Activated B cell treated with CpG ODN at 0.5 μM for 24 hours (primary cell): ENCODE measurements around the gene LRRC4C. TPM values are rescaled to one million over a fixed set of nuclear protein-coding genes. Genes with fewer than 3 reads are reported as not detected.

Source experiments
- ATAC-seq: fragments of 200-7000 bp; cut with Tn5 transposase; one replicate; pipeline ENCODE4 v1.10.0; 2021; ENCODE audit warnings: low read depth, mild to moderate bottlenecking, moderate library complexity
- CTCF ChIA-PET: fragments of 350-600 bp; sonication (Branson Sonifier 250); formaldehyde crosslinking; loops from one replicate; lab custom pipeline; 2021; ENCODE audit warnings: antibody characterized with exemption; lab: Charles Lee
- POLR2A ChIA-PET: fragments of 350-600 bp; sonication (Branson Sonifier 250); formaldehyde crosslinking; loops from one replicate; lab custom pipeline; 2021; ENCODE audit warnings: antibody characterized with exemption; lab: Charles Lee
- DNase-seq: peaks from one replicate; pipeline ENCODE4 v3.0.0; 2022
- H3K27ac Mint-ChIP-seq: one replicate; pipeline ENCODE4 v1.8.0; 2020; ENCODE audit warnings: mixed read lengths
- H3K27me3 Mint-ChIP-seq: one replicate; pipeline ENCODE4 v1.8.0; 2021; ENCODE audit warnings: mixed read lengths
- H3K36me3 Mint-ChIP-seq: one replicate; pipeline ENCODE4 v1.8.0; 2021; ENCODE audit warnings: low read depth, mixed read lengths
- H3K4me1 Mint-ChIP-seq: one replicate; pipeline ENCODE4 v1.8.0; 2021; ENCODE audit warnings: mixed read lengths
- H3K4me3 Mint-ChIP-seq: one replicate; pipeline ENCODE4 v1.8.0; 2020; ENCODE audit warnings: mild to moderate bottlenecking, mixed read lengths
- H3K9me3 Mint-ChIP-seq: one replicate; pipeline ENCODE4 v1.8.0; 2020; ENCODE audit warnings: mixed read lengths
- CTCF ChIP-seq: fragments of 200-600 bp; IDR thresholded peaks from one replicate; pipeline ENCODE4 v1.8.0; 2022; ENCODE audit warnings: antibody characterized with exemption, mild to moderate bottlenecking
- intact Hi-C: fragments of 100-400 bp; cut with micrococcal nuclease; formaldehyde crosslinking; loops from one replicate; pipeline ENCODE4 v1.15.1; 2024
- total RNA-seq: library from RNA; stranded (reverse); gene quantifications from 2 replicates; pipeline ENCODE4 v1.2.3, GENCODE V29; 2022

LRRC4C gene
- total RNA-seq, 1 donor from 2014 or later = not detected

GRCh38 chr11:40285558-40285957, 1173.9 kb downstream of the LRRC4C start:
- TF ChIP-seq CTCF = no peak
- Mint-ChIP-seq H3K4me3 (no peak overlapping the region), H3K27me3 (no peaks in the 10 kb centered on the region), H3K36me3 (no peaks in the 10 kb centered on the region), H3K4me1 (no peaks in the 10 kb centered on the region), H3K27ac (no peak overlapping the region), H3K9me3 (no peaks in the 10 kb centered on the region)
- intact Hi-C loops = no loop called here
- POLR2A ChIA-PET = no interaction called here
- no peak for ATAC-seq
- CTCF ChIA-PET = no interaction called here
- DNase-seq = no peak

GRCh38 chr11:40281052-40281580, 1178.3 kb downstream of the LRRC4C start:
- H3K4me1 Mint-ChIP-seq = no peaks in the 10 kb centered on the region
- no peak overlapping the region for H3K27ac Mint-ChIP-seq
- H3K36me3 Mint-ChIP-seq = no peaks in the 10 kb centered on the region
- H3K4me3 Mint-ChIP-seq = no peak overlapping the region
- no peak for TF ChIP-seq CTCF
- ATAC-seq = no peak
- no peaks in the 10 kb centered on the region for H3K27me3 Mint-ChIP-seq
- POLR2A ChIA-PET = no interaction called here
- no peaks in the 10 kb centered on the region for H3K9me3 Mint-ChIP-seq
- intact Hi-C loops = no loop called here
- no peak for DNase-seq
- CTCF ChIA-PET = no interaction called here

GRCh38 chr11:40280159-40281051, 1179.0 kb downstream of the LRRC4C start:
- ATAC-seq (no peak), DNase-seq (no peak)
- POLR2A ChIA-PET = no interaction called here
- Mint-ChIP-seq H3K27ac (no peak overlapping the region), H3K27me3 (no peaks in the 10 kb centered on the region), H3K9me3 (no peaks in the 10 kb centered on the region), H3K4me3 (no peak overlapping the region), H3K36me3 (no peaks in the 10 kb centered on the region), H3K4me1 (no peaks in the 10 kb centered on the region)
- CTCF ChIA-PET = no interaction called here
- intact Hi-C loops = no loop called here
- TF ChIP-seq CTCF = no peak

DNA sequence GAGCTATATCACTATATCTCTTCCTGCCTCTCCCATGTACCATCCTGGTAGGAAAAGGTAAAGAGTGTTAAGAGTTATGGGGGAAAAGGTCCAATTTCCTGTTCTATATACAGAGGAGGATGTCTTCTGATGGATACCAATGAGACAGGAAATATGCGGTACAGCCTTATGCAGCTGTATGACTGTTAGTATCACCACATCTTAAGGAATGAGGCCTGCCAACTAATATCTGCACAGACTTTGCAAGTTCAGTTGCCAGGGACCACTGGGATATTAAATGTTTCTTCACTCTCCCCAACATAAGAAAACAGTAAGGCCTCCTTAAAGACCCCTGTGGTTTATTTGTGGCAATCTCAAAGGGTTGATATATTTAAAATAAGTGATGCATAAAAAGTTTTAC, 1182.5 kb downstream of the LRRC4C start:
- TF ChIP-seq CTCF = no peak
- no peaks in the 10 kb centered on the region for H3K27me3 Mint-ChIP-seq
- ATAC-seq = no peak
- no peak overlapping the region for H3K4me3 Mint-ChIP-seq
- no peaks in the 10 kb centered on the region for H3K4me1 Mint-ChIP-seq
- intact Hi-C loops = no loop called here
- ChIA-PET POLR2A (no interaction called here), CTCF (no interaction called here)
- H3K27ac Mint-ChIP-seq = no peak overlapping the region
- no peak for DNase-seq
- no peaks in the 10 kb centered on the region for H3K9me3 Mint-ChIP-seq
- H3K36me3 Mint-ChIP-seq = no peaks in the 10 kb centered on the region

GRCh38 chr11:40274017-40274416, 1185.4 kb downstream of the LRRC4C start:
- no peaks in the 10 kb centered on the region for H3K4me1 Mint-ChIP-seq
- TF ChIP-seq CTCF = no peak
- DNase-seq (no peak), ATAC-seq (no peak)
- no peak overlapping the region for H3K27ac Mint-ChIP-seq
- H3K9me3 Mint-ChIP-seq = no peaks in the 10 kb centered on the region
- H3K4me3 Mint-ChIP-seq = no peak overlapping the region
- no peaks in the 10 kb centered on the region for H3K36me3 Mint-ChIP-seq
- CTCF ChIA-PET = no interaction called here
- POLR2A ChIA-PET = no interaction called here
- no peaks in the 10 kb centered on the region for H3K27me3 Mint-ChIP-seq
- intact Hi-C loops = no loop called here
